NT2/D1 (cell line): ENCODE measurements around the gene ABCD1.
A peak's percentile ranks its signal among the peaks of the same experiment; 100 is the strongest.

Experiments
- DNase-seq: peaks from one replicate; pipeline ENCODE4 v3.0.0-alpha.2; 2011; ENCODE audit warnings: low read depth, low spot score
- H3K27me3 ChIP-seq: 2 replicates; pipeline ENCODE4 v1.6.0; 2011; ENCODE audit warnings: mild to moderate bottlenecking; ENCODE audit not compliant: insufficient read length, insufficient read depth
- H3K36me3 ChIP-seq: 2 replicates; pipeline ENCODE4 v1.6.1; 2011; ENCODE audit warnings: mild to moderate bottlenecking, low read length, mixed read lengths; ENCODE audit not compliant: insufficient read depth, insufficient read length
- H3K4me1 ChIP-seq: 2 replicates; pipeline ENCODE4 v1.5.1; 2011; ENCODE audit not compliant: insufficient read depth, insufficient read length
- H3K4me3 ChIP-seq: 2 replicates; pipeline ENCODE4 v1.5.1; 2011; ENCODE audit warnings: low read depth; ENCODE audit not compliant: insufficient read length
- H3K9ac ChIP-seq: 2 replicates; pipeline ENCODE4 v1.6.0; 2011; ENCODE audit warnings: low read depth; ENCODE audit not compliant: insufficient read length
- H3K9me3 ChIP-seq: 2 replicates; pipeline ENCODE4 v1.5.1; 2011; ENCODE audit warnings: mild to moderate bottlenecking, low read length; ENCODE audit not compliant: insufficient read depth
- SUZ12 ChIP-seq: IDR thresholded peaks from 2 replicates; pipeline ENCODE4 v1.6.1; 2011; ENCODE audit not compliant: insufficient read length, insufficient read depth; ENCODE audit errors: extremely low read depth
- YY1 ChIP-seq: IDR thresholded peaks from 2 replicates; pipeline ENCODE4 v1.6.1; 2011; ENCODE audit not compliant: insufficient read length, insufficient read depth
- ZNF274 ChIP-seq: IDR thresholded peaks from 2 replicates; pipeline ENCODE4 v1.6.1; 2011; ENCODE audit warnings: mild to moderate bottlenecking, low read depth, low read length

ABCD1 gene

DNA sequence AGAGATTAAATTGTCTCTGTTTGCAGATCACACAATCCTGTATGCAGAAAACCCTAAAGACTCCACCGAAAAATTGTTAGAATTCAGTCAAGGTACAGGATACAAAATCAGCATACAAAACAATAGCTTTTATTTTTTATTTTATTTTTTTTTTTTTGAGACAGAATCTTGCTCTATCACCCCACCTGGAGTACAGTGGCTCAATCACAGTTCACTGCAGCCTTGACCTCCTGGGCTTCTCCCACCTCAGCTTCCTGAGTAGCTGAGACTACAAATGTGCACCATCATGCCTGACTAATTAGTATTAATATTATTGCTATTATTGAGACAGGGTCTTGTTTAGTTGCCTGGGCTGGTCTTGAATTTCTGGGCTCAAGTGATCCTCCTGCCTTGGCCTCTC lies 30.5 kb downstream of the ABCD1 start:
- TF ChIP-seq SUZ12 (no peak), ZNF274 (no peak), YY1 (no peak)
- Histone ChIP-seq H3K9ac (no peak overlapping the region), H3K4me3 (no peak overlapping the region), H3K27me3 (no peaks in the 10 kb centered on the region), H3K4me1 (no peaks in the 10 kb centered on the region), H3K9me3 (no peaks in the 10 kb centered on the region), H3K36me3 (no peaks in the 10 kb centered on the region)
- no peak for DNase-seq

DNA sequence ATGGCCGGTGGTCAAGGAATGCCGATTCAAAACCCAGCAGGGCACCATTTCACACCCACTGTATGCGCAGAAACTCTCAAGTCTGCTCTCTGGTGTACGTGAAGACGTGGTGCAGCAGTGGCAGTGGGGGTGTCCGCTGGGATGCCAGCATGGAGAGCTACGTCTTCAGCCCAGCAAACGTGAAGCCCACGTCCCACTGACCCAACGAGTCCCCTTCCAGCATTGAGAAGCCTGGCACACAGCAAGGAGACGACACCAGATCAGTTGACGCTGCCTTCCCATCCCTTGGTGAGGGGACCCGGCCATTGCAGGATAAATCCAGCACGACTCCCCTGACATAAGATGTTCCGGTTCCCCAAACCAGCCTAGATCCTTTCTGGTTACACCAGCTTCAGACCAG lies 37.2 kb downstream of the ABCD1 start:
- Histone ChIP-seq H3K9ac (no peak overlapping the region), H3K9me3 (no peaks in the 10 kb centered on the region), H3K4me1 (peaks cover 2% of the 10 kb centered on the region), H3K36me3 (no peaks in the 10 kb centered on the region), H3K4me3 (no peak overlapping the region), H3K27me3 (no peaks in the 10 kb centered on the region)
- DNase-seq = no peak
- TF ChIP-seq SUZ12 = no peak
- TF ChIP-seq ZNF274 = no peak
- TF ChIP-seq YY1 = no peak

DNA sequence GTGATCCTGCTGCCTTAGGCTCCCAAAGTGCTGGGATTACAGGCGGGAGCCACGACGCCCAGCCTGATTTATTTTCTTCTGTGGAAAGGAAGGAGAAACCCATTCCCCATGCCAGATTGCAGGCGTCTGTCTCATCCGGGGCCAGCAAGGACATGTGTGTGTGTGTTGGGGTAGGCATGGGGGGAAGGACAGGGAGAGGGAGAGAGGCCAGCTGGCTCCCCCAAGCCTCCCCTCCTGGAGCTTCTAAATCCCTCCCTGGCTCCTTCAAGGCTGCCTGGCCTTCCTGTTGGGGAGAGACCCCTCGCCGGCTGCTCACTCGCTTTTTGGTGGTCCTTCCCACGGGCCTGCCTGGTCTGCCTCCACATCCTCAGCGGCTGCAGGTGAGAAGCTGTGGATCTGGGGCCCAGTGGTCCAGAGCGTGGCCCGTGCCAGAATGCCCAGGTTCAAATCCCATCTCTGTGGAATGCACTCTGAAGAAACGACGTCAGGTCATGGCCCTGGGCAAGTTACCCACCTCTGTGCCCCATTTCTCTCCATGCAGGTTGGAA lies 38.0 kb downstream of the ABCD1 start:
- peaks cover 2% of the 10 kb centered on the region for H3K4me1 ChIP-seq
- H3K36me3 ChIP-seq = no peaks in the 10 kb centered on the region
- DNase-seq = no peak
- no peaks in the 10 kb centered on the region for H3K9me3 ChIP-seq
- TF ChIP-seq YY1 (no peak), SUZ12 (no peak), ZNF274 (no peak)
- no peak overlapping the region for H3K9ac ChIP-seq
- H3K27me3 ChIP-seq = no peaks in the 10 kb centered on the region
- no peak overlapping the region for H3K4me3 ChIP-seq

DNA sequence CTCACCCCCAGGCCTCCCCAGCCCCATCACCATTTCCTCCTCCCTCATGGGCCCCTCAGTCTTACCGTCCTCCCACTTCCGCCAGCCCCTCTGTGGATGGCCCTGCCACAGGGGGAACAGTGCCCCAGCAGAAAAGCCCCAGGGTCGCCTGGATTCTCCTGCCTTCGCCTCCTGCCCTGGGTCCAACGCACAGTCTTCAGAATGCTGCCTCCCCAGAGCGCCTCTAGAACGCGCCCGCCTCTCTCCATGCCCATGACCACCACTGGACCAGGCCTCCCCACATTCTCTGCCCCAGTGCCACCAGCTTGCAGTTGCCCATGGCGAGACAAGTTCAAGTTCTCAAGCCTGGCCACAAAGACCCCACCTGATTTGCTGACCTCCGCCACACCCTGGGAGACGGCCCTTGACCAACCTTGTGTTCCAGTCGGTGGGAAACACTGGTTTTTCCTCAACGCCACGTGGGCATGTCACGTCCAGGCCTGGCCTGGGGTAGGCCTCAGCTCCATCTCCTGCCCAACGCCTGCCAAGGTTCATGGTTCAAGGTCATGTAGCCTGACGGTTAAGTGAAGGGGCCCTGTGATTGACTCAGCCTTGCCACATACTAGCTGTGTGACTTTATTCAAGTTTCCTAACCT lies 38.8 kb downstream of the ABCD1 start:
- H3K9me3 ChIP-seq = no peaks in the 10 kb centered on the region
- H3K27me3 ChIP-seq = no peaks in the 10 kb centered on the region
- no peak for DNase-seq
- TF ChIP-seq ZNF274 (no peak), SUZ12 (no peak), YY1 (no peak)
- no peak overlapping the region for H3K4me3 ChIP-seq
- H3K9ac ChIP-seq = no peak overlapping the region
- H3K36me3 ChIP-seq = no peaks in the 10 kb centered on the region
- H3K4me1 ChIP-seq = peaks cover 2% of the 10 kb centered on the region

DNA sequence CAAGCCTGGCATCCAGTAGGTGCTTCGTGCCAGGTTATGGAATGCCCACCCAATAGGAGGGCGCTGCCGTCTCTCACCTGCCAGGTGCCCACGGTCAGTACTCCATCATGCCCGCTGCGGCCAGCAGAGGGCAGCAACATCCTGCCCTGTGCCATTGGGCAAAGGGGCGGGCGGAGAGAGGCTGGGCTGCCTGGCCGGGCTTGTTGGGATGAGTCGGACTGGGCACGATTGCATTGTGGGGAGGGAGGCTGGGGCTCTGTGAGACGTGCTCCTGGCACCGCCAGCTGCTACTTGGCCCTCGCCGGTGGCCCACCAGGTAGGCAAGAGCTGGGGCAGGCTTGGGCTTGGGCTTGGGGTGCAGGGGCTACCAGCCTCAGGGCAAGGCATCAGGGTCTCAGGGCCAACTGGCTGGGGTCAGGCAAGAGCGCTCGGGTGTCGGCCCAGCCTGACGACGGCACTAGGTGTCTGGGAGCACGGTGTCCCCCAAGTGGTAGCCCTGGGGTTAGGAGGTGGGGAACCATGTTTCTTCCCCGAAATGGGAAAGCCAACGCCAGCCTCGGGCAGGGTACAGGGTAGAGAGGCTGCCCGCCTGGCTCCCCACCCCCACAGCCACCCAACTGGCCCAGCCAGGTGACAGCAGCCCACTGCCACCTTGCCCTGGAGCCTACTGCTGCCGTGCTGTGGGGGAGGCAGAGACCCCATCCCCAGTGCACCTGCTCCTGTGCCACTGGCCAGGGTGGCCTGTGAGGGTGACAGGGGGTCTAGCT lies 39.5 kb downstream of the ABCD1 start, which contains the start of gene PLXNB3:
Gene PLXNB3, plus strand, starts transcription at position 261 of the 767 bp plus-strand sequence. CDS start 1,287 bp downstream, outside the sequence.
- DNase-seq = peak; percentile 20
- Histone ChIP-seq H3K4me1 (peaks cover 2% of the 10 kb centered on the region), H3K9ac (no peak within 1 kb of the TSS), H3K4me3 (no peak within 1 kb of the TSS), H3K9me3 (no peaks in the 10 kb centered on the region), H3K36me3 (no peaks in the 10 kb centered on the region), H3K27me3 (no peaks in the 10 kb centered on the region)
- TF ChIP-seq ZNF274 (no peak), SUZ12 (no peak), YY1 (no peak)

DNA sequence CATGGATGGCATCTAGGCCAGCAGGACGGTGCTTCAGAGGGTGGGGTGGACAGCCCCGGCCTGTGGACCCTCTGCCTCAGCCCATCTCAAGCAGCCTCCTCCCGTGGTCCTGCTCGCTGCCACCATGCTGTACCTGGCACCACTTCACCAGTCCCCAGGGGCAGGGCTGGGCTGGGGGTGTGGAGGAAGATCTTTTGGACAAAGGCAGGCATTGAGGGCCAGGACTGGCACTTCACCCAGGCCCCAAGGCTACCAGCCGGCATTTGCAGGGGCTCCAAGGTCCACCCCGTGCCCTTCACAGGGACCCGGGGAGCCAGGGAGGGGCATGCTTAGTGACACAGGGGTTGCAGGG lies 40.1 kb downstream of the ABCD1 start:
- H3K4me3 ChIP-seq = no peak overlapping the region

More for the DNA sequence above, 40.1 kb downstream of the ABCD1 start:
- H3K27me3 ChIP-seq = no peaks in the 10 kb centered on the region
- no peak overlapping the region for H3K9ac ChIP-seq
- H3K4me1 ChIP-seq = peaks cover 2% of the 10 kb centered on the region
- no peak for DNase-seq
- no peaks in the 10 kb centered on the region for H3K36me3 ChIP-seq
- no peaks in the 10 kb centered on the region for H3K9me3 ChIP-seq
- no peak for TF ChIP-seq YY1
- no peak for TF ChIP-seq ZNF274
- no peak for TF ChIP-seq SUZ12
